SK-N-SH (cell line): Measurements from ENCODE around the gene CLIC3. TPM values are rescaled to one million over a fixed set of nuclear protein-coding genes. Genes with fewer than 3 reads are reported as not detected.

Source experiments
- CTCF ChIA-PET: fragments of 300-600, 350-600 bp; formaldehyde crosslinking; extraction: SDS; loops from one replicate; lab custom pipeline; 2021; lab: Yijun Ruan, JAX
- POLR2A ChIA-PET: fragments of 350-600 bp; sonication (Branson Sonifier 250); formaldehyde crosslinking; extraction: SDS; loops from one replicate; lab custom pipeline; 2020; ENCODE audit warnings: antibody characterized with exemption, inconsistent platforms; lab: Yijun Ruan, JAX
- DNase-seq: peaks from one replicate; pipeline ENCODE4 v3.0.0; 2012
- H2AFZ ChIP-seq: fragments of 200-600 bp; sonication (generic); 2 replicates; pipeline ENCODE4 v1.8.1; 2016; ENCODE audit warnings: antibody characterized with exemption, mild to moderate bottlenecking, low read depth
- H3F3A ChIP-seq: fragments of 200-600 bp; sonication (generic); replicated peaks from 2 replicates; pipeline ENCODE3; 2016; ENCODE audit warnings: antibody characterized with exemption, mild to moderate bottlenecking; ENCODE audit not compliant: insufficient read depth
- H3K27ac ChIP-seq, 2 experiments: fragments of 200-500 bp in 1 of 2; fragments of 200-600 bp in 1 of 2; sonication (Bioruptor generic) in 1 of 2; sonication (generic), shearing (Covaris generic) in 1 of 2; 2 replicates each; pipeline versions ENCODE4 v1.5.1 to v1.6.1; 2014 to 2016; ENCODE audit warnings: low read depth in 2 of 2, inconsistent platforms in 1 of 2, low read length in 1 of 2, mild to moderate bottlenecking in 1 of 2, mixed read lengths in 1 of 2
- H3K27me3 ChIP-seq: fragments of 200-600 bp; sonication (generic), shearing (Covaris generic); 2 replicates; pipeline ENCODE4 v1.6.1; 2016; ENCODE audit warnings: mixed run types; ENCODE audit not compliant: insufficient read depth
- H3K36me3 ChIP-seq, 2 experiments: fragments of 200-500 bp in 1 of 2; fragments of 200-600 bp in 1 of 2; sonication (Bioruptor generic) in 1 of 2; sonication (generic) in 1 of 2; replicated peaks in 1 of 2; 2 replicates each; pipeline versions ENCODE3 to v1.5.1; 2014 to 2016; ENCODE audit warnings: low read length in 1 of 2, mild to moderate bottlenecking in 1 of 2; ENCODE audit not compliant: insufficient read depth in 2 of 2, control insufficient read depth in 1 of 2
- H3K4me1 ChIP-seq, 2 experiments: fragments of 200-500 bp in 1 of 2; fragments of 200-600 bp in 1 of 2; sonication (Bioruptor generic) in 1 of 2; sonication (generic), shearing (Covaris generic) in 1 of 2; 2 replicates each; pipeline versions ENCODE4 v1.5.1 to v1.6.1; 2014 to 2016; ENCODE audit warnings: low read depth in 1 of 2, low read length in 1 of 2, mixed run types in 1 of 2; ENCODE audit not compliant: insufficient read depth in 2 of 2, control insufficient read depth in 1 of 2
- H3K4me2 ChIP-seq: fragments of 200-600 bp; sonication (generic), shearing (Covaris generic); 2 replicates; pipeline ENCODE4 v1.6.1; 2017; ENCODE audit warnings: mixed run types
- H3K4me3 ChIP-seq, 2 experiments: fragments of 200-500 bp in 1 of 2; fragments of 200-600 bp in 1 of 2; sonication (Bioruptor generic) in 1 of 2; sonication (generic), shearing (Covaris generic) in 1 of 2; 2 replicates each; pipeline versions ENCODE4 v1.5.1 to v1.8.1; 2014 to 2016; ENCODE audit warnings: low read depth in 2 of 2, inconsistent platforms in 1 of 2, low read length in 1 of 2, mild to moderate bottlenecking in 1 of 2, mixed read lengths in 1 of 2, moderate library complexity in 1 of 2
- H3K79me2 ChIP-seq: fragments of 200-600 bp; sonication (generic); 2 replicates; pipeline ENCODE4 v1.8.1; 2017; ENCODE audit warnings: mild to moderate bottlenecking; ENCODE audit not compliant: insufficient read depth
- H3K9ac ChIP-seq: fragments of 200-600 bp; sonication (generic); 2 replicates; pipeline ENCODE4 v1.6.1; 2017; ENCODE audit warnings: mixed run types
- H3K9me2 ChIP-seq: fragments of 200-600 bp; sonication (generic); 2 replicates; pipeline ENCODE4 v1.6.1; 2017; ENCODE audit warnings: mixed run types
- H3K9me3 ChIP-seq: fragments of 200-600 bp; sonication (generic); 2 replicates; pipeline ENCODE4 v1.6.1; 2017; ENCODE audit warnings: mixed run types, mild to moderate bottlenecking, moderate library complexity
- H4K20me1 ChIP-seq: fragments of 200-600 bp; sonication (generic); 2 replicates; pipeline ENCODE4 v1.6.1; 2017; ENCODE audit warnings: mild to moderate bottlenecking, mixed run types; ENCODE audit not compliant: insufficient read depth
- EZH2phosphoT487 ChIP-seq: fragments of 200-600 bp; sonication (generic); IDR thresholded peaks from 2 replicates; pipeline ENCODE4 v1.6.1; 2017; ENCODE audit warnings: low read depth, mixed run types, mild to moderate bottlenecking, antibody characterized with exemption, moderate library complexity, borderline replicate concordance
- FOXM1 ChIP-seq: IDR thresholded peaks from 2 replicates; pipeline ENCODE4 v1.4.0; 2012; ENCODE audit warnings: low read depth, mild to moderate bottlenecking
- JUND ChIP-seq: IDR thresholded peaks from 2 replicates; pipeline ENCODE4 v1.4.0; 2012
- MEF2A ChIP-seq: IDR thresholded peaks from 2 replicates; pipeline ENCODE4 v1.4.0; 2012; ENCODE audit warnings: low read depth, borderline replicate concordance
- NRF1 ChIP-seq: IDR thresholded peaks from 2 replicates; pipeline ENCODE4 v1.6.1; 2012; ENCODE audit warnings: low read depth, mild to moderate bottlenecking, low read length
- POLR2AphosphoS5 ChIP-seq: IDR thresholded peaks from 2 replicates; pipeline ENCODE4 v1.6.1; 2012; ENCODE audit warnings: low read depth, low read length
- RCOR1 ChIP-seq: fragments of 150-350 bp; IDR thresholded peaks from 2 replicates; pipeline ENCODE4 v1.6.1; 2017; ENCODE audit warnings: antibody characterized with exemption, low read length
- RFX5 ChIP-seq: IDR thresholded peaks from 2 replicates; pipeline ENCODE4 v1.6.1; 2012; ENCODE audit warnings: mild to moderate bottlenecking, improper control_type of control experiment, low read length
- RXRA ChIP-seq: IDR thresholded peaks from 2 replicates; pipeline ENCODE4 v1.4.0; 2012; ENCODE audit warnings: low read depth, mild to moderate bottlenecking, borderline replicate concordance
- SMC3 ChIP-seq: IDR thresholded peaks from 2 replicates; pipeline ENCODE4 v1.6.1; 2012; ENCODE audit warnings: low read depth, low read length, improper control_type of control experiment
- TCF12 ChIP-seq: IDR thresholded peaks from 2 replicates; pipeline ENCODE4 v1.4.0; 2012
- USF1 ChIP-seq: IDR thresholded peaks from 2 replicates; pipeline ENCODE4 v1.4.0; 2012; ENCODE audit warnings: low read depth, borderline replicate concordance
- ZBTB33 ChIP-seq: IDR thresholded peaks from 2 replicates; pipeline ENCODE4 v1.4.0; 2012; ENCODE audit warnings: low read depth, borderline replicate concordance
- WGBS: methylation state at CpG from one replicate; pipeline ENCODE4 v1.1.6; 2017; ENCODE audit warnings: low lambda C conversion rate; 5-methylcytosine and 5-hydroxymethylcytosine counted together
- polyA plus RNA-seq, 3 experiments: library from polyadenylated mRNA; depleted of rRNA; stranded (reverse); fragments of >200 nt; gene quantifications; 2 replicates each; pipeline ENCODE4 v1.2.3, GENCODE V29; 2012
- TF ChIP-seq, protein P1 (sequence below): fragments of 150-350 bp; IDR thresholded peaks from 2 replicates; pipeline ENCODE4 v1.6.1; 2016; ENCODE audit warnings: mild to moderate bottlenecking, low read depth, low read length
- TF ChIP-seq, protein P2 (sequence below): IDR thresholded peaks from 2 replicates; pipeline ENCODE4 v1.4.0; 2012; ENCODE audit warnings: low read depth
- TF ChIP-seq, protein P3 (sequence below): fragments of 150-350 bp; IDR thresholded peaks from 2 replicates; pipeline ENCODE4 v1.6.1; 2017; ENCODE audit warnings: antibody characterized with exemption, low read length, low read depth, borderline replicate concordance

CLIC3 gene
- polyA plus RNA-seq, 1 of the 3 experiments (the other 2 are of a cell fraction), result 1.0 TPM

DNA sequence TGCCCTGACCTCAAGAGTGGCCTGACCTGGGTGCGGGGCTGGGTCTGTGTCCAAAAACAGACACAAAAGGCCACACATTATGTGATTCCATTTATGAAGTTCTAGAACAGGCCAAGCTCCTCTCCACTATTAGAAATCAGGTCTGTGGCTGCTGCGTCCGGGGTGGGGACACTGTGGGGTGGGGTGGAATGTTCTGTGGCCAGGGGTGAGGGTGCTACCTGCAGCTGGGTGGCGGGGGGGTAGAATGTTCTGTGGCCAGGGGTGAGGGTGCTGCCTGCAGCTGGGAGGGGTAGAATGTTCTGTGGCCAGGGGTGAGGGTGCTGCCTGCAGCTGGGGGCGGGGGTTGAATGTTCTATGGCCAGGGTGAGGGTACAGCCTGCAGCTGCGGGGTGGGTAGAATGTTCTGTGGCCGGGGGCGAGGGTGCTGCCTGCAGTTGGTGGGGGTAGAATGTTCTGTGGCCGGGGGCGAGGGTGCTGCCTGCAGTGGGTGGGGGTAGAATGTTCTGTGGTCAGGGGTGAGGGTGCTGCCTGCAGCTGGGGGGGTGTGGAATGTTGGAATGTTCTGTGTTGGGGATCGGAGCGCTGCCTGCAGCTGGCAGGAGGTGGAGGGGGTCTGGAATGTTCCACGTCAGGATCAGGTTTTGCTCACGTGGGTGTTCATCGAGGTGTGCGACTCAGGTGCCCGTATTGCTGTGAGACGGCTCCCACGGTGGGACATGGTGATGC, 36.0 kb downstream of the CLIC3 start:
- Histone ChIP-seq H3K9me3 (no peaks in the 10 kb centered on the region), H3K4me1 (peaks cover 0 to 8% of the 10 kb centered on the region in 2 experiments; a peak in 1 of 4 replicates), H3K27ac (no peak overlapping the region), H3K4me2 (no peak overlapping the region), H2AFZ (no peak overlapping the region), H4K20me1 (no peaks in the 10 kb centered on the region), H3F3A (no peaks in the 10 kb centered on the region), H3K4me3 (no peak overlapping the region), H3K9ac (no peak overlapping the region), H3K27me3 (no peaks in the 10 kb centered on the region), H3K79me2 (no peaks in the 10 kb centered on the region), H3K36me3 (no peaks in the 10 kb centered on the region), H3K9me2 (no peaks in the 10 kb centered on the region)
- DNase-seq, result no peak
- TF ChIP-seq, protein P1, sequence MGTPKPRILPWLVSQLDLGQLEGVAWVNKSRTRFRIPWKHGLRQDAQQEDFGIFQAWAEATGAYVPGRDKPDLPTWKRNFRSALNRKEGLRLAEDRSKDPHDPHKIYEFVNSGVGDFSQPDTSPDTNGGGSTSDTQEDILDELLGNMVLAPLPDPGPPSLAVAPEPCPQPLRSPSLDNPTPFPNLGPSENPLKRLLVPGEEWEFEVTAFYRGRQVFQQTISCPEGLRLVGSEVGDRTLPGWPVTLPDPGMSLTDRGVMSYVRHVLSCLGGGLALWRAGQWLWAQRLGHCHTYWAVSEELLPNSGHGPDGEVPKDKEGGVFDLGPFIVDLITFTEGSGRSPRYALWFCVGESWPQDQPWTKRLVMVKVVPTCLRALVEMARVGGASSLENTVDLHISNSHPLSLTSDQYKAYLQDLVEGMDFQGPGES, result no peak
- TF ChIP-seq, protein P2, sequence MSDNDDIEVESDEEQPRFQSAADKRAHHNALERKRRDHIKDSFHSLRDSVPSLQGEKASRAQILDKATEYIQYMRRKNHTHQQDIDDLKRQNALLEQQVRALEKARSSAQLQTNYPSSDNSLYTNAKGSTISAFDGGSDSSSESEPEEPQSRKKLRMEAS, result no peak
- no peak for TF ChIP-seq TCF12
- no peak for TF ChIP-seq EZH2phosphoT487
- no peak for TF ChIP-seq POLR2AphosphoS5
- no peak for TF ChIP-seq MEF2A
- no peak for TF ChIP-seq JUND
- TF ChIP-seq RXRA, result no peak
- TF ChIP-seq RFX5, result no peak
- 81% methylated on average over 12 of the region's 19 CpGs for WGBS
- CTCF ChIA-PET, result interaction anchor here (1.0 to 1.8 kb wide), 6 partner anchors 11 to 191 kb away, joined by 3 to 8 read pairs (median 4); no protein-coding TSS in a partner anchor
- POLR2A ChIA-PET, result no interaction called here

- 52% methylated on average over 3 of the region's 28 CpGs for WGBS
- DNase-seq, result no peak
- no peaks in the 10 kb centered on the region for H3K9me2 ChIP-seq
- H3K4me1 ChIP-seq, result peaks cover 0 to 8% of the 10 kb centered on the region in 2 experiments; a peak in 1 of 4 replicates
- POLR2A ChIA-PET, result no interaction called here
- TF ChIP-seq MEF2A (no peak), RCOR1 (no peak), FOXM1 (no peak), ZBTB33 (no peak), EZH2phosphoT487 (no peak), SMC3 (no peak), USF1 (no peak), RXRA (no peak), NRF1 (no peak)
- TF ChIP-seq, protein P3, sequence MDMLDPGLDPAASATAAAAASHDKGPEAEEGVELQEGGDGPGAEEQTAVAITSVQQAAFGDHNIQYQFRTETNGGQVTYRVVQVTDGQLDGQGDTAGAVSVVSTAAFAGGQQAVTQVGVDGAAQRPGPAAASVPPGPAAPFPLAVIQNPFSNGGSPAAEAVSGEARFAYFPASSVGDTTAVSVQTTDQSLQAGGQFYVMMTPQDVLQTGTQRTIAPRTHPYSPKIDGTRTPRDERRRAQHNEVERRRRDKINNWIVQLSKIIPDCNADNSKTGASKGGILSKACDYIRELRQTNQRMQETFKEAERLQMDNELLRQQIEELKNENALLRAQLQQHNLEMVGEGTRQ, result no peak
- TF ChIP-seq, protein P2, result no peak
- H3K27me3 ChIP-seq, result no peaks in the 10 kb centered on the region
- H3K9ac ChIP-seq, result no peak overlapping the region
- no peak overlapping the region for H3K4me2 ChIP-seq
- no peaks in the 10 kb centered on the region for H3K9me3 ChIP-seq
- CTCF ChIA-PET, result interaction anchor here (1.0 to 1.8 kb wide), 8 partner anchors 10 to 190 kb away, joined by 3 to 9 read pairs (median 4); no protein-coding TSS in a partner anchor
- H4K20me1 ChIP-seq, result no peaks in the 10 kb centered on the region
- no peaks in the 10 kb centered on the region for H3F3A ChIP-seq
- no peak overlapping the region for H3K27ac ChIP-seq
- H3K79me2 ChIP-seq, result no peaks in the 10 kb centered on the region
- H3K4me3 ChIP-seq, result no peak overlapping the region
- H2AFZ ChIP-seq, result no peak overlapping the region
- no peaks in the 10 kb centered on the region for H3K36me3 ChIP-seq
Measured at GRCh38 chr9:136958898-136959850, 37.2 kb downstream of the CLIC3 start.
